PC-9 (cell line): Measurements from ENCODE around the gene LUZP2. TPM values are rescaled to one million over a fixed set of nuclear protein-coding genes. Genes with fewer than 3 reads are reported as not detected.

Experiments used
- BruUV-seq: library from RNA; stranded (reverse); fragments of 400-500 nt; replicated peaks from 2 replicates; lab custom pipeline; 2021; lab: Mats Ljungman, UMichigan
- CTCF ChIA-PET: fragments of 300-600 bp; sonication (Branson Sonifier 250); formaldehyde crosslinking; loops from one replicate; lab custom pipeline; 2022; ENCODE audit warnings: antibody characterized with exemption; lab: Charles Lee
- POLR2A ChIA-PET: fragments of 300-600 bp; sonication (Branson Sonifier 250); formaldehyde crosslinking; loops from one replicate; lab custom pipeline; 2022; ENCODE audit warnings: antibody characterized with exemption; ENCODE audit not compliant: unreplicated experiment; lab: Charles Lee
- DNase-seq, 2 experiments: peaks; one replicate each; pipeline versions ENCODE4 v3.0.0 to v3.0.0-alpha.2; 2015 to 2022; ENCODE audit warnings: mixed read lengths in 1 of 2
- H2AFZ ChIP-seq: fragments of 200-600 bp; sonication (generic); 2 replicates; pipeline ENCODE4 v1.8.1; 2017; ENCODE audit warnings: antibody characterized with exemption
- H3F3A ChIP-seq: fragments of 200-600 bp; sonication (generic); 2 replicates; pipeline ENCODE4 v1.8.1; 2017; ENCODE audit warnings: antibody characterized with exemption, mild to moderate bottlenecking, low read depth; ENCODE audit not compliant: insufficient read depth
- H3K27ac ChIP-seq: fragments of 200-600 bp; sonication (generic); 2 replicates; pipeline ENCODE4 v1.6.1; 2016; ENCODE audit warnings: mixed run types
- H3K27me3 ChIP-seq: fragments of 200-600 bp; sonication (generic); 2 replicates; pipeline ENCODE4 v1.6.1; 2016; ENCODE audit warnings: low read depth, mixed run types; ENCODE audit not compliant: insufficient read depth
- H3K36me3 ChIP-seq: fragments of 200-600 bp; sonication (generic); 2 replicates; pipeline ENCODE4 v1.6.1; 2016; ENCODE audit warnings: low read depth, mixed run types
- H3K4me1 ChIP-seq: fragments of 200-600 bp; sonication (generic); replicated peaks from 2 replicates; pipeline ENCODE4 v1.6.1; 2016; ENCODE audit warnings: mixed run types; ENCODE audit not compliant: insufficient read depth
- H3K4me2 ChIP-seq: fragments of 200-600 bp; sonication (generic); 2 replicates; pipeline ENCODE4 v1.6.1; 2017; ENCODE audit warnings: mixed run types
- H3K4me3 ChIP-seq: fragments of 200-600 bp; sonication (generic); 2 replicates; pipeline ENCODE4 v1.6.1; 2016; ENCODE audit warnings: mixed run types
- H3K79me2 ChIP-seq: fragments of 200-600 bp; sonication (generic); 2 replicates; pipeline ENCODE4 v1.6.1; 2017; ENCODE audit warnings: low read depth, mixed run types
- H3K9me2 ChIP-seq: fragments of 200-600 bp; sonication (generic); 2 replicates; pipeline ENCODE4 v1.8.1; 2017; ENCODE audit warnings: mild to moderate bottlenecking; ENCODE audit not compliant: insufficient read depth
- H3K9me3 ChIP-seq: fragments of 200-600 bp; sonication (generic); 2 replicates; pipeline ENCODE4 v1.8.1; 2016; ENCODE audit warnings: low read depth; ENCODE audit not compliant: insufficient read depth
- H4K20me1 ChIP-seq: fragments of 200-600 bp; sonication (generic); 2 replicates; pipeline ENCODE4 v1.8.1; 2017; ENCODE audit not compliant: insufficient read depth
- CTCF ChIP-seq: fragments of 200-600 bp; sonication (generic); conservative IDR thresholded peaks from 2 replicates; pipeline ENCODE4 v1.6.1; 2017; ENCODE audit warnings: mixed run types, antibody characterized with exemption, mild to moderate bottlenecking, moderate library complexity
- EZH2 ChIP-seq: fragments of 200-600 bp; sonication (generic); IDR thresholded peaks from 2 replicates; pipeline ENCODE4 v1.8.0; 2017; ENCODE audit warnings: antibody characterized with exemption, low read depth
- intact Hi-C: fragments of 100-400 bp; cut with micrococcal nuclease; formaldehyde crosslinking; loops from one replicate; pipeline ENCODE4 v1.10.0; 2022; ENCODE audit not compliant: unreplicated experiment
- total RNA-seq: library from RNA; stranded (reverse); gene quantifications from 2 replicates; pipeline ENCODE4 v1.2.3, GENCODE V29; 2021

Gene LUZP2
- total RNA-seq, 1 experiment from 2014 or later = 0.15 TPM

DNA sequence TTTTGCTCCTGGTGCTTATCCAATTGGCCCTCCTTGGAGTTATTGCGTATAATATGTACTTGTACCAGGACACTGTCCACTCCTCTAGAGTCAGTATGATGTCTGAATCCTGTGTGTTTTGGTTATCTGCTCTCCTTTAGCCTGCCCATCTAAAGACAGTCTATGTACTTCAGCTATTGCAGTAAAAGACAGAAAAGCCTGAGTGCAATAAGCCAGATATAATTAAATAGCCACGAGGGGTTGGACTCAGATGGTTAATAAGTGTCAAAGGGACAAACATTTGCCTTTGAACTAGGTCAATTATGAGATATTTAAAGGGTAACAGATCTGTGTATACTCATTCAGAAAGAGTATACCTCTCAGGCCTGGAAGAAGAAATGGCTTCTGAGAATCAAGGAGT is 406.7 kb downstream of the LUZP2 start:
- Histone ChIP-seq H3K36me3 (no peaks in the 10 kb centered on the region), H3F3A (no peaks in the 10 kb centered on the region), H3K9me2 (no peaks in the 10 kb centered on the region), H3K4me1 (no peaks in the 10 kb centered on the region), H2AFZ (no peak overlapping the region), H3K27ac (no peak overlapping the region), H3K79me2 (no peaks in the 10 kb centered on the region), H3K4me3 (no peak overlapping the region), H3K27me3 (no peaks in the 10 kb centered on the region), H3K4me2 (no peak overlapping the region), H3K9me3 (no peaks in the 10 kb centered on the region), H4K20me1 (no peaks in the 10 kb centered on the region)
- no peak for DNase-seq
- intact Hi-C loops = no loop called here
- POLR2A ChIA-PET = no interaction called here
- TF ChIP-seq CTCF (no peak), EZH2 (no peak)
- no TSS peak for BruUV-seq
- CTCF ChIA-PET = no interaction called here

DNA sequence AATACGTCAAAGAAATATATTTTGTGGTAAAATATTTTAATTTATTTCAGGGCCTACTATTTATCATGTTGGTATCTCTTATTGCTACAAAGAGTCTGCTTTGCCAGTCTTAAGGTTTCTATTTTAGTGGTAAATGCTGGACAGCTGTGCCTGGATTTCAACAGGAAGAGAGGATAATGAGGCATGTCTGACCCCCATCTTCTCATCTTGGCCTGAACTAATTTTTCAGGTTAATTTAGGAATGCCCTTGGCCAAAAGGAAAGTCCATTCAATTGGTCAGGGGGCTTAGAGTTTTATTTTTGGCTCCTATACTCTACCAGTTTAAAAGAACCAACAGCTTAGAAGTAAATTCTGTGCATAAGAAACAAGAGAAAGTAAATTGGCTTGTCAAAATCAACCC is 428.2 kb downstream of the LUZP2 start:
- Histone ChIP-seq H3K4me3 (no peak overlapping the region), H3K9me3 (no peaks in the 10 kb centered on the region), H4K20me1 (no peaks in the 10 kb centered on the region), H3F3A (no peaks in the 10 kb centered on the region), H3K9me2 (no peaks in the 10 kb centered on the region), H3K27ac (no peak overlapping the region), H3K4me2 (no peak overlapping the region), H2AFZ (no peak overlapping the region), H3K4me1 (no peaks in the 10 kb centered on the region), H3K79me2 (no peaks in the 10 kb centered on the region), H3K36me3 (no peaks in the 10 kb centered on the region), H3K27me3 (no peaks in the 10 kb centered on the region)
- POLR2A ChIA-PET = no interaction called here
- BruUV-seq = no TSS peak
- intact Hi-C loops = no loop called here
- CTCF ChIA-PET = no interaction called here
- TF ChIP-seq CTCF = no peak
- TF ChIP-seq EZH2 = no peak
- DNase-seq = no peak

- H3K27ac ChIP-seq = no peak overlapping the region
- H2AFZ ChIP-seq = no peak overlapping the region
- H3F3A ChIP-seq = no peaks in the 10 kb centered on the region
- H3K9me3 ChIP-seq = no peaks in the 10 kb centered on the region
- DNase-seq = no peak
- no peak overlapping the region for H3K4me3 ChIP-seq
- H3K79me2 ChIP-seq = no peaks in the 10 kb centered on the region
- intact Hi-C loops = no loop called here
- no peaks in the 10 kb centered on the region for H3K9me2 ChIP-seq
- TF ChIP-seq CTCF = no peak
- TF ChIP-seq EZH2 = no peak
- no peaks in the 10 kb centered on the region for H3K36me3 ChIP-seq
- no peaks in the 10 kb centered on the region for H3K4me1 ChIP-seq
- H3K27me3 ChIP-seq = no peaks in the 10 kb centered on the region
- ChIA-PET CTCF (no interaction called here), POLR2A (interaction anchor here (0.7 kb wide), 1 partner anchor 62 kb away, joined by 4 read pairs; no protein-coding TSS in a partner anchor)
- no peaks in the 10 kb centered on the region for H4K20me1 ChIP-seq
- no peak overlapping the region for H3K4me2 ChIP-seq
- BruUV-seq = no TSS peak
Observed at GRCh38 chr11:24932110-24933000, 435.5 kb downstream of the LUZP2 start.
